Keratinocyte (primary cell): ENCODE data around the gene OR4K14. TPM values are rescaled to one million over a fixed set of nuclear protein-coding genes. Genes with fewer than 3 reads are reported as not detected.

Experiments
- DNase-seq: peaks from one replicate; pipeline ENCODE4 v3.0.0-alpha.2; 2011; ENCODE audit warnings: low read depth, missing footprints, low spot score
- FAIRE-seq: peaks from 2 replicates; lab custom pipeline; 2011; peaks lifted over from hg19 to GRCh38; lab: Jason Lieb, UNC
- H2AFZ ChIP-seq: 2 replicates; pipeline ENCODE4 v1.6.0; 2012; ENCODE audit warnings: low read length, control low read depth, inconsistent platforms; ENCODE audit not compliant: control insufficient read depth
- H3K27ac ChIP-seq: 2 replicates; pipeline ENCODE4 v1.5.1; 2011; ENCODE audit warnings: low read length; ENCODE audit not compliant: control insufficient read depth, insufficient read depth
- H3K27me3 ChIP-seq: 3 replicates; pipeline ENCODE4 v1.6.0; 2011; ENCODE audit warnings: low read length; ENCODE audit not compliant: control insufficient read depth, insufficient read depth; ENCODE audit errors: extremely low read depth
- H3K36me3 ChIP-seq, 2 experiments: 2 replicates in 1 of 2; 3 replicates in 1 of 2; pipeline ENCODE4 v1.5.1; 2011; ENCODE audit warnings: low read length in 2 of 2, mild to moderate bottlenecking in 1 of 2; ENCODE audit not compliant: control insufficient read depth in 2 of 2, insufficient read depth in 2 of 2; ENCODE audit errors: extremely low read depth in 1 of 2
- H3K4me1 ChIP-seq: 3 replicates; pipeline ENCODE4 v1.5.1; 2011; ENCODE audit warnings: low read length; ENCODE audit not compliant: control insufficient read depth, insufficient read depth; ENCODE audit errors: extremely low read depth
- H3K4me2 ChIP-seq: 3 replicates; pipeline ENCODE4 v1.6.0; 2011; ENCODE audit warnings: low read depth, low read length; ENCODE audit not compliant: control insufficient read depth, insufficient read depth; ENCODE audit errors: extremely low read depth
- H3K4me3 ChIP-seq, 3 experiments: fragments of 200-600 bp in 1 of 3; sonication (generic) in 1 of 3; 2 replicates in 2 of 3; 3 replicates in 1 of 3; pipeline ENCODE4 v1.5.1; 2011 to 2016; ENCODE audit warnings: low read length in 3 of 3, mild to moderate bottlenecking in 3 of 3, control low read depth in 2 of 3, inconsistent platforms in 1 of 3, low read depth in 1 of 3, mixed read lengths in 1 of 3, mixed run types in 1 of 3, moderate library complexity in 1 of 3; ENCODE audit not compliant: control insufficient read depth in 2 of 3, insufficient read depth in 2 of 3; ENCODE audit errors: extremely low read depth in 1 of 3
- H3K79me2 ChIP-seq: 2 replicates; pipeline ENCODE4 v1.6.0; 2012; ENCODE audit warnings: low read length; ENCODE audit not compliant: control insufficient read depth, insufficient read depth
- H3K9ac ChIP-seq: 3 replicates; pipeline ENCODE4 v1.6.0; 2011; ENCODE audit warnings: low read length; ENCODE audit not compliant: control insufficient read depth, insufficient read depth; ENCODE audit errors: extremely low read depth
- H3K9me1 ChIP-seq: 3 replicates; pipeline ENCODE4 v1.6.0; 2011; ENCODE audit warnings: low read length; ENCODE audit not compliant: control insufficient read depth, insufficient read depth; ENCODE audit errors: extremely low read depth
- H3K9me3 ChIP-seq: 2 replicates; pipeline ENCODE4 v1.5.1; 2012; ENCODE audit warnings: low read depth, low read length; ENCODE audit not compliant: control insufficient read depth
- H4K20me1 ChIP-seq: 3 replicates; pipeline ENCODE4 v1.6.0; 2011; ENCODE audit warnings: low read length; ENCODE audit not compliant: control insufficient read depth, insufficient read depth; ENCODE audit errors: extremely low read depth
- CTCF ChIP-seq, 3 experiments: IDR thresholded peaks in 1 of 3; conservative IDR thresholded peaks in 1 of 3; optimal IDR thresholded peaks in 1 of 3; 2 replicates in 2 of 3; 3 replicates in 1 of 3; pipeline versions ENCODE3 to v1.5.1; 2011; ENCODE audit warnings: low read length in 3 of 3, mild to moderate bottlenecking in 3 of 3, moderate library complexity in 2 of 3, control low read depth in 1 of 3, inconsistent platforms in 1 of 3; ENCODE audit not compliant: insufficient read depth in 2 of 3; ENCODE audit errors: extremely low read depth in 1 of 3
- EZH2 ChIP-seq: IDR thresholded peaks from one replicate; pipeline ENCODE4 v1.6.1; 2012; ENCODE audit warnings: inconsistent platforms, mild to moderate bottlenecking, low read length, moderate library complexity
- dilution Hi-C: fragments of 300-500 bp; cut with MboI; formaldehyde crosslinking; loops from one replicate; pipeline ENCODE4 v1.7.0; 2020; ENCODE audit warnings: low sequenced_read_pairs; ENCODE audit not compliant: extremely low pct_ligation_motif_present
- polyA plus RNA-seq, 5 experiments: library from polyadenylated mRNA; depleted of rRNA in 3 of 5; stranded (reverse) in 3 of 5; stranded (forward) in 1 of 5; unstranded in 1 of 5; fragments of >200 nt; gene quantifications; 1 replicate in 1 of 5; 2 replicates in 3 of 5; 3 replicates in 1 of 5; pipeline versions ENCODE4 v1.2.1 to v1.2.3, GENCODE V29; 2011 to 2012; ENCODE audit warnings: missing spikeins in 2 of 5, low read depth in 1 of 5, low replicate concordance in 1 of 5

The OR4K14 gene
- polyA plus RNA-seq, 1 donor (not counting 4 experiments of a cell fraction or from before 2014, with no cell fraction given) = not detected

- no peaks in the 10 kb centered on the region for H3K79me2 ChIP-seq
- no peak overlapping the region for H3K4me2 ChIP-seq
- no peaks in the 10 kb centered on the region for H4K20me1 ChIP-seq
- no peaks in the 10 kb centered on the region for H3K27me3 ChIP-seq
- no peak for TF ChIP-seq EZH2
- DNase-seq (no peak), FAIRE-seq (no peak)
- H3K9ac ChIP-seq = no peak overlapping the region
- dilution Hi-C loops = no loop called here
- no peaks in the 10 kb centered on the region for H3K4me1 ChIP-seq
- no peaks in the 10 kb centered on the region for H3K36me3 ChIP-seq
- H3K27ac ChIP-seq = no peak overlapping the region
- no peak overlapping the region for H3K4me3 ChIP-seq
- no peaks in the 10 kb centered on the region for H3K9me3 ChIP-seq
- H3K9me1 ChIP-seq = no peaks in the 10 kb centered on the region
- H2AFZ ChIP-seq = no peak overlapping the region
Observed at GRCh38 chr14:20048202-20048601, 29.1 kb upstream of the OR4K14 start.

- Histone ChIP-seq H3K27ac (no peak overlapping the region), H3K27me3 (no peaks in the 10 kb centered on the region), H3K9ac (no peak overlapping the region), H3K79me2 (no peaks in the 10 kb centered on the region), H3K9me3 (no peaks in the 10 kb centered on the region), H4K20me1 (no peaks in the 10 kb centered on the region), H3K9me1 (no peaks in the 10 kb centered on the region), H3K4me2 (no peak overlapping the region), H2AFZ (no peak overlapping the region), H3K4me3 (no peak overlapping the region), H3K4me1 (no peaks in the 10 kb centered on the region), H3K36me3 (no peaks in the 10 kb centered on the region)
- TF ChIP-seq EZH2 (no peak), CTCF (optimal IDR thresholded peaks at IDR 0.05 in 1 of 3, IDR thresholded peaks at IDR 0.05 in 1 of 3, conservative IDR thresholded peaks at IDR 0.05 in 1 of 3; ENCODE audit: extremely low read depth in 1 of 3, insufficient read depth in 2 of 3, low read length in 3 of 3) (no peak)
- FAIRE-seq (no peak), DNase-seq (no peak)
- dilution Hi-C loops = no loop called here
Observed at GRCh38 chr14:20044243-20044642, 25.1 kb upstream of the OR4K14 start.

GRCh38 chr14:20035938-20036337 lies 16.8 kb upstream of the OR4K14 start, which contains the start of gene OR4K13:
OR4K13 (minus strand) TSS chr14:20036038; CDS start chr14:20034758, 1,280 bp downstream.
- Histone ChIP-seq H3K36me3 (no peaks in the 10 kb centered on the region), H3K27ac (no peak within 1 kb of the TSS), H4K20me1 (no peaks in the 10 kb centered on the region), H2AFZ (no peak within 1 kb of the TSS), H3K79me2 (no peaks in the 10 kb centered on the region), H3K27me3 (no peaks in the 10 kb centered on the region), H3K9me3 (peaks cover 5% of the 10 kb centered on the region), H3K4me1 (no peaks in the 10 kb centered on the region), H3K4me2 (no peak within 1 kb of the TSS), H3K9ac (no peak within 1 kb of the TSS), H3K4me3 (no peak within 1 kb of the TSS), H3K9me1 (no peaks in the 10 kb centered on the region)
- dilution Hi-C loops = no loop called here
- FAIRE-seq (no peak), DNase-seq (no peak)
- no peak for TF ChIP-seq EZH2
